ENCODE data around the gene IFT27.

The IFT27 gene

GRCh38 chr22:36722055-36722454 lies 53.9 kb downstream of the IFT27 start:
- no peak overlapping the region for H3K4me3 ChIP-seq (ENCODE audit: control insufficient read depth, low read depth, low read length)
- TF ChIP-seq, protein P1, sequence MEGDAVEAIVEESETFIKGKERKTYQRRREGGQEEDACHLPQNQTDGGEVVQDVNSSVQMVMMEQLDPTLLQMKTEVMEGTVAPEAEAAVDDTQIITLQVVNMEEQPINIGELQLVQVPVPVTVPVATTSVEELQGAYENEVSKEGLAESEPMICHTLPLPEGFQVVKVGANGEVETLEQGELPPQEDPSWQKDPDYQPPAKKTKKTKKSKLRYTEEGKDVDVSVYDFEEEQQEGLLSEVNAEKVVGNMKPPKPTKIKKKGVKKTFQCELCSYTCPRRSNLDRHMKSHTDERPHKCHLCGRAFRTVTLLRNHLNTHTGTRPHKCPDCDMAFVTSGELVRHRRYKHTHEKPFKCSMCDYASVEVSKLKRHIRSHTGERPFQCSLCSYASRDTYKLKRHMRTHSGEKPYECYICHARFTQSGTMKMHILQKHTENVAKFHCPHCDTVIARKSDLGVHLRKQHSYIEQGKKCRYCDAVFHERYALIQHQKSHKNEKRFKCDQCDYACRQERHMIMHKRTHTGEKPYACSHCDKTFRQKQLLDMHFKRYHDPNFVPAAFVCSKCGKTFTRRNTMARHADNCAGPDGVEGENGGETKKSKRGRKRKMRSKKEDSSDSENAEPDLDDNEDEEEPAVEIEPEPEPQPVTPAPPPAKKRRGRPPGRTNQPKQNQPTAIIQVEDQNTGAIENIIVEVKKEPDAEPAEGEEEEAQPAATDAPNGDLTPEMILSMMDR (IDR thresholded peaks at IDR 0.05; ENCODE audit: control insufficient read depth, insufficient read depth, low read depth, low read length, missing control alignments), result no peak
- DNase-seq (ENCODE audit: low read depth), result no peak

DNA sequence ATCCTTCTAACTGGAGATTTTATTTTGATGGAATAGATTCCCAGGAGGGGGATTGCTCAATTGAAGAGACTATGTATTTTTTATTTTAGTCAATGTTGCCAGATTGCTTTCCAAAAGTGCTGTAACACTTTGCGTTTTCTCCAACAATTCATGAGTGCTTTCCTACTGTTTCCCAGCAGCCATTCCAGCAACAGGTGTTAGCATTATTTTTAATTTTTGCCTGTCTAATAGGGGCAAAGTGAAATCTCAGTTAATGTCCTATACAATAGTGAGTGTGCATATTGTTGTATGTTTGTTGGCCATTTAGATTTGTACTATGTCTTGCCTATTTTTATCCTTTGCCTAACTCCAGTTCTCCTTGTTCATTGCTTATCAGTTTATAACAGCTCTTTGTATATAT lies 60.3 kb downstream of the IFT27 start:
- H3K4me3 ChIP-seq (ENCODE audit: control insufficient read depth, low read depth, low read length), result no peak overlapping the region
- TF ChIP-seq, protein P1 (IDR thresholded peaks at IDR 0.05; ENCODE audit: control insufficient read depth, insufficient read depth, low read depth, low read length, missing control alignments), result no peak
- no peak for DNase-seq (ENCODE audit: low read depth)

DNA sequence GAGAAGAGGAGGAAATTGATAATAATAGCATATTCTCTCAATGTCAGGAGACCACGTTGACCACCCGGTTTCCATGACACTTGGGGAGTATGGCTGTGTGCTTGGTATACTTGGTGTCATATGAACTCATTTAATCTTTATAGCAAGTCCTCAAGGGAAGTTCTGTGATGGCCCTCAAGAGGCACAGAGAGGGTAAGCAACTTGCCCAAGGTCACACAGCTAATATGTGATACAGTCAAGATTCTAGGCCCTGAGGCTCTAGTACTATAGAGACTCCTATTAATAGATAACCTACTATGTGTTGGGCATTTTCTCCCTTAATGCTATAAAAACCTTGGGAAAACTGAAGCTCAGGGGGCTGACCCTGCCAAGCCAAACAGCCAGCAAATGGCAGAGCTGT lies 61.8 kb downstream of the IFT27 start:
- TF ChIP-seq, protein P1 (IDR thresholded peaks at IDR 0.05; ENCODE audit: control insufficient read depth, insufficient read depth, low read depth, low read length, missing control alignments), result no peak
- no peak overlapping the region for H3K4me3 ChIP-seq (ENCODE audit: control insufficient read depth, low read depth, low read length)
- no peak for DNase-seq (ENCODE audit: low read depth)

DNA sequence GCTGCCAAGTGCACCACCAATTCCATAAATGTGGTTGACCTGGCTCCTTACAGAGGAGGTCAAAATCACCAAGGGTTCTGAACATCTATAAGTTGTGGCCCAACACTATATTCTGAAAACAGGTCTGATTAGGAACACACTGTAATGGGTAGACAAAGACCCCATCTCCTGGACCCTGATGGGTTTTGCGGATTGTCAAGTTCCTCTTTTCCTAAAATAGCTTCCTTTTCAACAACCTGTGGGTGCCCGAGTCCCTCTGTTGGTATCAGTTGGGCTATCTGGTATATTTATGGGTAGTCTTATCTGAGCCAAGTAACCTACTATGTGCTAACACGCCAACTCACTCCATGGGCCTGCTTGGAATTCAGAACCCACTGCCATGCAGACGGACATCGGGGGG lies 62.5 kb downstream of the IFT27 start:
- TF ChIP-seq, protein P1 (IDR thresholded peaks at IDR 0.05; ENCODE audit: control insufficient read depth, insufficient read depth, low read depth, low read length, missing control alignments), result no peak
- no peak for DNase-seq (ENCODE audit: low read depth)

More for the DNA sequence above, 62.5 kb downstream of the IFT27 start:
- no peak overlapping the region for H3K4me3 ChIP-seq (ENCODE audit: control insufficient read depth, low read depth, low read length)
